HG03558 (cell line): ENCODE data around the gene NOP53.
"Not testable (repeated sequence)": the region's sequence is repeated elsewhere in the genome, so short reads cannot be mapped to it uniquely, and the experiment has no call there.

Experiments
- ATAC-seq: cut with Tn5 transposase; IDR thresholded peaks from one replicate; pipeline ENCODE4 v1.9.1; 2021; ENCODE audit warnings: moderate number of reproducible peaks; ENCODE audit not compliant: unreplicated experiment; ENCODE audit errors: extremely low read depth

Gene NOP53

DNA sequence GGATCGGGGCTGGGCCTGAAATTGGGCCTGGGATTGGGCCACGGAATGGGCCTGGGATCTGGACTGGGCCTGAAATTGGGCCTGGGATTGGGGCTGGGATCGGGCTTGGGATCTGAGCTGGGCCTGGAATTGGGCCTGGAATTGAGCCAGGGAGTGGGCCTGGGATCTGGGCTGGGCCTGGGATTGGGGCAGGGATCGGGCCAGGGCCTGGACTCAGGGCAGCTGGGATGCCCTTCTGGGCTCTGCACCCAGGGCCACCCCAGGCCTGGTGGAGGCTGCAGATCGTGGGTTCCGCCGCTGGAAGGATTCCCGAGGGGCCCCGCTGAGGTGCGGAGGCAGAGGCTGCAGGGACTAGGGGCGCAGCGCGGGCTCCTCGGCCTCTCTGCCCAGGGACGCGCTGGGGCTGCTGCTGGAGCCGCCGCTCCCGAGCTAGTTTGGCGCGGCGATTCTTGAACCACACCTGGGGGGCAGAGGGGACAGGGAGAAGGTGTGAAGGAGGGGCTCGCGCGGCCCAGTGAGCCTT, 57.2 kb downstream of the NOP53 start:
- ATAC-seq: no peak

GRCh38 chr19:47803148-47803547, 57.8 kb downstream of the NOP53 start:
- not testable (repeated sequence) for ATAC-seq

GRCh38 chr19:47803671-47804070, 58.3 kb downstream of the NOP53 start:
- not testable (repeated sequence) for ATAC-seq

- ATAC-seq: not testable (repeated sequence)
Observed at GRCh38 chr19:47804451-47804850, 59.1 kb downstream of the NOP53 start, which contains the start of gene TPRX1. TPRX1 (minus strand) TSS chr19:47804551; CDS start chr19:47804539, 12 bp downstream.

DNA sequence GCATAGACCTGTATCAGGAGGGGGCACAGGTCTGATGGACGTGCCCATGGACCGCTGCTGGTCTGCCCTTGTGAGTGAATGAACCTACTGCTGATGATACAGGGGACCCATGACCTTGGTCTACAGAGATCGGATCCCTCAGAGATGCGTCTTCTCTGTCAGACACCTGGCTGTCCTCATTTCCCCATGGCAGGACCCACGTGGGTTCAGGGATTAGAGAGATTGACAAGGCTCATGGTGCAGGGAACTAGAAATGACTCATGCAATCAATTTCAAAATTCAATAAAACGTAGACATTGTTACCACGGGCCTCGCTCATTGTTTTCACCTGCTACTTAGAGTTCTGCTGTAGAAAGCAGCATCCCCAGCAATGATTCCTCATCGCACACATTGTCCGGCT, 60.0 kb downstream of the NOP53 start:
- no peak for ATAC-seq

GRCh38 chr19:47806435-47806834, 61.1 kb downstream of the NOP53 start:
- ATAC-seq: no peak
